NT2/D1 (cell line): ENCODE measurements around the gene RCAN2.
"Not testable (repeated sequence)": the region's sequence is repeated elsewhere in the genome, so short reads cannot be mapped to it uniquely, and the experiment has no call there.

Experiments used
- DNase-seq: peaks from one replicate; pipeline ENCODE4 v3.0.0-alpha.2; 2011; ENCODE audit warnings: low read depth, low spot score
- H3K27me3 ChIP-seq: 2 replicates; pipeline ENCODE4 v1.6.0; 2011; ENCODE audit warnings: mild to moderate bottlenecking; ENCODE audit not compliant: insufficient read length, insufficient read depth
- H3K36me3 ChIP-seq: 2 replicates; pipeline ENCODE4 v1.6.1; 2011; ENCODE audit warnings: mild to moderate bottlenecking, low read length, mixed read lengths; ENCODE audit not compliant: insufficient read depth, insufficient read length
- H3K4me1 ChIP-seq: 2 replicates; pipeline ENCODE4 v1.5.1; 2011; ENCODE audit not compliant: insufficient read depth, insufficient read length
- H3K4me3 ChIP-seq: 2 replicates; pipeline ENCODE4 v1.5.1; 2011; ENCODE audit warnings: low read depth; ENCODE audit not compliant: insufficient read length
- H3K9ac ChIP-seq: 2 replicates; pipeline ENCODE4 v1.6.0; 2011; ENCODE audit warnings: low read depth; ENCODE audit not compliant: insufficient read length
- H3K9me3 ChIP-seq: 2 replicates; pipeline ENCODE4 v1.5.1; 2011; ENCODE audit warnings: mild to moderate bottlenecking, low read length; ENCODE audit not compliant: insufficient read depth
- SUZ12 ChIP-seq: IDR thresholded peaks from 2 replicates; pipeline ENCODE4 v1.6.1; 2011; ENCODE audit not compliant: insufficient read length, insufficient read depth; ENCODE audit errors: extremely low read depth
- YY1 ChIP-seq: IDR thresholded peaks from 2 replicates; pipeline ENCODE4 v1.6.1; 2011; ENCODE audit not compliant: insufficient read length, insufficient read depth
- ZNF274 ChIP-seq: IDR thresholded peaks from 2 replicates; pipeline ENCODE4 v1.6.1; 2011; ENCODE audit warnings: mild to moderate bottlenecking, low read depth, low read length

The RCAN2 gene

GRCh38 chr6:46347669-46348068 is 143.6 kb downstream of the RCAN2 start:
- no peaks in the 10 kb centered on the region for H3K27me3 ChIP-seq
- H3K36me3 ChIP-seq = no peaks in the 10 kb centered on the region
- no peaks in the 10 kb centered on the region for H3K4me1 ChIP-seq
- DNase-seq = no peak
- no peaks in the 10 kb centered on the region for H3K9me3 ChIP-seq
- no peak overlapping the region for H3K9ac ChIP-seq
- TF ChIP-seq SUZ12 = no peak
- TF ChIP-seq YY1 = no peak
- TF ChIP-seq ZNF274 = no peak
- H3K4me3 ChIP-seq = no peak overlapping the region

- Histone ChIP-seq H3K9me3 (no peaks in the 10 kb centered on the region), H3K27me3 (no peaks in the 10 kb centered on the region), H3K9ac (no peak overlapping the region), H3K36me3 (no peaks in the 10 kb centered on the region), H3K4me3 (no peak overlapping the region), H3K4me1 (no peaks in the 10 kb centered on the region)
- DNase-seq = no peak
- TF ChIP-seq YY1 (no peak), SUZ12 (no peak), ZNF274 (no peak)
Measured at GRCh38 chr6:46340246-46340645, 151.0 kb downstream of the RCAN2 start.

DNA sequence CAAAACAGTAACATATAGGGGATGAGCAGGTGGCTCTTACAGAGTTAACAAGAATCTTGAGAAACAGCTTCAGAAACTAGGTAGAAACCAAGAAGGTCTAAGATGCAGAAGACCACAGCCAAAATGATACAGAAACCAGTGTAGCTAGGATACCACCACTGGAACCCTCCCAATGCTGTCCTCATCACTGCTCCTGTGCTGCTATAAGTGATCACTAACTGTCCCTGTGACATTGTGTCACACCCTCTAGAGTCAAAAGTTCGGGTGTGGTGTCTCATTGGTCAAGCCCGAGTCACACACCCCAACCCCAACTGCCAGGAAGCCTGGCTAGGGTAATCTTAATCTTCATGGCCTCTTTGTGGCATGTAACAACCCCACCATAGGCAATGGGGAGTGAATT is 153.1 kb downstream of the RCAN2 start:
- no peak overlapping the region for H3K4me3 ChIP-seq
- no peak for TF ChIP-seq ZNF274
- no peak for TF ChIP-seq YY1
- TF ChIP-seq SUZ12 = no peak
- no peak for DNase-seq

DNA sequence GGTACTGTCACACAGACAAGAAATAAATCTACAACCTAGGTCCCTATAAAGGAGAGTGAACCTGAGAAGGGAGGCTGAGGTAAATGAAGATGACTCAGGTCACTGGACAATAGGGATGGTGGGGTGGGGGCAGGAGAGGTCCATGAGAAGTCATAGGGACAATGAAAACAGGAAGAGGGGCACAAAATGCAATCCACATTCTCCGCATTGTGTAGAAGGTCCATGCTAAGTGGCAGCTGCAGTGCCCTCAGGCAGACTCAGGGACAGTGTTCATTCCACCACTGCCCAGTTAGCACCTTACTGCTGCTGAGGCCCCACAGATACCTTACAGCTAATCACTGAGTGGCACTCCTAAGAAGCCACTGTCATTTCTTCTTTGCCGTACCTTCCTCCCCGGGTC is 156.8 kb downstream of the RCAN2 start:
- H3K27me3 ChIP-seq = no peaks in the 10 kb centered on the region
- no peak overlapping the region for H3K4me3 ChIP-seq
- TF ChIP-seq YY1 (no peak), ZNF274 (no peak), SUZ12 (no peak)
- H3K9ac ChIP-seq = no peak overlapping the region
- no peaks in the 10 kb centered on the region for H3K4me1 ChIP-seq
- no peak for DNase-seq
- H3K36me3 ChIP-seq = no peaks in the 10 kb centered on the region
- H3K9me3 ChIP-seq = no peaks in the 10 kb centered on the region

More for the DNA sequence above, 153.1 kb downstream of the RCAN2 start:
- Histone ChIP-seq H3K4me1 (no peaks in the 10 kb centered on the region), H3K9me3 (no peaks in the 10 kb centered on the region), H3K9ac (no peak overlapping the region), H3K36me3 (no peaks in the 10 kb centered on the region), H3K27me3 (no peaks in the 10 kb centered on the region)

DNA sequence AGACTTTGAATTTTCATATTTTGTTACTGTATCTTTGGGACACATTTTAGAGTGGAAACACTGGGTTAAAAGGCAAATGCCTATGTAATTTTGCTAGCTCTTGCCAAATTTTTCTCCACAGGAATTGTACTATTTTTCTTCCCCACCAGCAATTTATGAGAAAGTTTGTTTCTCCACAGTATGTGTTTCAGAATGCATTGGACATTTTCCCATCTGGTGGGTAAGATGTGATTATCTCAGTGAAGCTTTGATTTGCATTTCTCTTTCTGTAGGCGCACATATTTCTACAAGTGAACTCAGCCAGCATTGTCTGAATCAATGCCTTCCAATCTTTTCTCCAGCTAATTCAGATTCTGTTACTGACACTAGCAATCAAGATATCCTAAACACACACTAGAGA is 157.8 kb downstream of the RCAN2 start:
- Histone ChIP-seq H3K27me3 (no peaks in the 10 kb centered on the region), H3K4me1 (no peaks in the 10 kb centered on the region), H3K9ac (no peak overlapping the region), H3K36me3 (no peaks in the 10 kb centered on the region), H3K9me3 (no peaks in the 10 kb centered on the region), H3K4me3 (no peak overlapping the region)
- no peak for DNase-seq
- TF ChIP-seq ZNF274 (no peak), YY1 (no peak), SUZ12 (no peak)

- not testable (repeated sequence) for DNase-seq, H3K9ac ChIP-seq, H3K27me3 ChIP-seq, H3K9me3 ChIP-seq, H3K4me3 ChIP-seq, H3K4me1 ChIP-seq, H3K36me3 ChIP-seq
Measured at GRCh38 chr6:46332448-46332847, 158.8 kb downstream of the RCAN2 start.

DNA sequence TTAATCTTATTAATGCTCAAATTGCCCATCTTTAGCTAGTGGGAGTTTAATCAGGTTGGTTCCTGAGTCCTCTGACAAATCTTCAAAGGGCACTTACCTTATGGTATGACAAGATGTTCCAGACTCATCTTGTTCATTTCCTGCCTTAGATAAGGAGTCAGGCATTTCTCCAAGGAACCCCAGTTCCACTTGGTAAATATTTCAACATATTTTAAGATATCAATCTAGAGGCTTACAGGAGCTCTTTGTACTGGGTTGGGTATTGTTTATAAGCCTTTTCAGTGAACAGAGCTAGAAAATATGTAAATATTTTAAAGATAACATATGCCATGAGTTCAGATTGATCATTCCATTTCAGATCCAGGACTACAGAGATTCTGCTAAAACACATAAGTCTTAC is 159.8 kb downstream of the RCAN2 start:
- Histone ChIP-seq H3K27me3 (no peaks in the 10 kb centered on the region), H3K9ac (no peak overlapping the region), H3K4me3 (no peak overlapping the region), H3K36me3 (no peaks in the 10 kb centered on the region), H3K9me3 (no peaks in the 10 kb centered on the region), H3K4me1 (no peaks in the 10 kb centered on the region)
- TF ChIP-seq SUZ12 (no peak), YY1 (no peak), ZNF274 (no peak)
- DNase-seq = no peak

DNA sequence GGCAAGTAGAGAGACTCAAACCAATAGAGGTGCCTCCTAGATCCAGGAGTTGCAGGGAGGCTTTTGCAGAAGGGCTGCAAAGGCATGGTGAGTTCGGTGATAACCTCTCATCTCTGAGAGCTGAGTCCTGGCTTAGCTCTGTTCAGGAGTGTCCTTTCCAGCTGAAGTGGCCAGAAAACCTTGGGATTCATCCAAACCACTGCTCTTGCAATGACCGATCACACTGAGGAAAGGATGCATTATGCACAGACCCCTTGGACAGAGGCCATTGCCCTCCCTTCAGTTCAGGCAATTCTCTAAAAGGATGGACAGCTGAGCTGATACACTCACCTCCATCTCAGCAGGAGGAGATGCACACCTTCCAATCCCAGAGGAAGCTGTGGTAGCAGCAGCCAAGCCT is 161.7 kb downstream of the RCAN2 start:
- H3K36me3 ChIP-seq = no peaks in the 10 kb centered on the region
- no peak for DNase-seq
- H3K9ac ChIP-seq = no peak overlapping the region
- H3K9me3 ChIP-seq = no peaks in the 10 kb centered on the region
- TF ChIP-seq YY1 = no peak
- no peak for TF ChIP-seq ZNF274
- no peak for TF ChIP-seq SUZ12
- H3K4me1 ChIP-seq = peaks cover 5% of the 10 kb centered on the region
- H3K4me3 ChIP-seq = no peak overlapping the region
- H3K27me3 ChIP-seq = no peaks in the 10 kb centered on the region
